Activated CD4-positive, alpha-beta memory T cell treated with anti-CD3 and anti-CD28 coated beads, Interleukin-2, amount 10 ng/mL, durations not matched to agents 7 days and 5 days (primary cell): Measurements from ENCODE around the gene XRCC6. TPM values are rescaled to one million over a fixed set of nuclear protein-coding genes. Genes with fewer than 3 reads are reported as not detected.
"Not testable (repeated sequence)": the region's sequence is repeated elsewhere in the genome, so short reads cannot be mapped to it uniquely, and the experiment has no call there.

ENCODE experiments used
- CTCF ChIA-PET: fragments of 350-600 bp; sonication (Branson Sonifier 250); formaldehyde crosslinking; loops from one replicate; lab custom pipeline; 2021; ENCODE audit warnings: antibody characterized with exemption, inconsistent platforms; lab: Charles Lee
- POLR2A ChIA-PET: fragments of 350-600 bp; sonication (Branson Sonifier 250); formaldehyde crosslinking; loops from one replicate; lab custom pipeline; 2021; ENCODE audit warnings: antibody characterized with exemption; lab: Charles Lee
- DNase-seq: peaks from one replicate; pipeline ENCODE4 v3.0.0-alpha.2; 2020
- H3K27ac Mint-ChIP-seq: one replicate; pipeline ENCODE4 v1.8.0; 2021; ENCODE audit warnings: mild to moderate bottlenecking, mixed read lengths
- H3K27me3 Mint-ChIP-seq: one replicate; pipeline ENCODE4 v1.8.0; 2021; ENCODE audit warnings: mixed read lengths
- H3K36me3 Mint-ChIP-seq: one replicate; pipeline ENCODE4 v1.8.0; 2021; ENCODE audit warnings: low read depth, mixed read lengths
- H3K4me1 Mint-ChIP-seq: one replicate; pipeline ENCODE4 v1.8.0; 2021; ENCODE audit warnings: mixed read lengths
- H3K4me3 Mint-ChIP-seq: one replicate; pipeline ENCODE4 v1.8.0; 2021; ENCODE audit warnings: mild to moderate bottlenecking, mixed read lengths
- H3K9me3 Mint-ChIP-seq: one replicate; pipeline ENCODE4 v1.8.0; 2021; ENCODE audit warnings: mixed read lengths
- total RNA-seq, 2 experiments: library from RNA; stranded (reverse); gene quantifications; one replicate each; pipeline ENCODE4 v1.2.3, GENCODE V29; 2021

XRCC6 gene
- total RNA-seq, 2 experiments from 2014 or later, result 244 to 251 TPM

- not testable (repeated sequence) for H3K9me3 Mint-ChIP-seq, H3K27ac Mint-ChIP-seq, H3K4me3 Mint-ChIP-seq, H3K4me1 Mint-ChIP-seq, DNase-seq, H3K27me3 Mint-ChIP-seq
- POLR2A ChIA-PET, result interaction anchor here (1.7 kb wide), 1 partner anchor 11 kb away, joined by 5 read pairs; no protein-coding TSS in a partner anchor
- CTCF ChIA-PET, result interaction anchor here (0.6 to 1.0 kb wide), 3 partner anchors 17 to 28 kb away, joined by 3 to 4 read pairs (median 3); partner anchors contain the start of genes DESI1 and XRCC6
- H3K36me3 Mint-ChIP-seq, result peaks cover 63% of the 10 kb centered on the region
These were observed 16.5 kb downstream of the XRCC6 start for GRCh38 chr22:41637623-41638022.

- Mint-ChIP-seq H3K27ac (no peak overlapping the region), H3K4me3 (no peak overlapping the region), H3K9me3 (no peaks in the 10 kb centered on the region), H3K4me1 (peaks cover 2% of the 10 kb centered on the region), H3K27me3 (no peaks in the 10 kb centered on the region), H3K36me3 (peaks cover 67% of the 10 kb centered on the region)
- DNase-seq, result no peak
- ChIA-PET CTCF (interaction anchor here (0.6 to 1.2 kb wide), 3 partner anchors 17 to 29 kb away, joined by 3 to 4 read pairs (median 3); partner anchors contain the start of genes DESI1 and XRCC6), POLR2A (interaction anchor here (1.7 kb wide), 1 partner anchor 11 kb away, joined by 5 read pairs; no protein-coding TSS in a partner anchor)
These were observed 17.0 kb downstream of the XRCC6 start for GRCh38 chr22:41638124-41638523.

- Mint-ChIP-seq H3K27me3 (no peaks in the 10 kb centered on the region), H3K36me3 (peaks cover 63% of the 10 kb centered on the region), H3K9me3 (no peaks in the 10 kb centered on the region), H3K27ac (no peak overlapping the region), H3K4me3 (no peak overlapping the region), H3K4me1 (peaks cover 2% of the 10 kb centered on the region)
- CTCF ChIA-PET, result interaction anchor here (1.2 kb wide), 1 partner anchor 28 kb away, joined by 3 read pairs; no protein-coding TSS in a partner anchor
- no peak for DNase-seq
- POLR2A ChIA-PET, result interaction anchor here (1.7 to 2.1 kb wide), 2 partner anchors 10 to 17 kb away, joined by 5 to 6 read pairs; partner anchors contain the start of genes DESI1 and XRCC6
These were observed 17.7 kb downstream of the XRCC6 start for GRCh38 chr22:41638748-41639147.

DNA sequence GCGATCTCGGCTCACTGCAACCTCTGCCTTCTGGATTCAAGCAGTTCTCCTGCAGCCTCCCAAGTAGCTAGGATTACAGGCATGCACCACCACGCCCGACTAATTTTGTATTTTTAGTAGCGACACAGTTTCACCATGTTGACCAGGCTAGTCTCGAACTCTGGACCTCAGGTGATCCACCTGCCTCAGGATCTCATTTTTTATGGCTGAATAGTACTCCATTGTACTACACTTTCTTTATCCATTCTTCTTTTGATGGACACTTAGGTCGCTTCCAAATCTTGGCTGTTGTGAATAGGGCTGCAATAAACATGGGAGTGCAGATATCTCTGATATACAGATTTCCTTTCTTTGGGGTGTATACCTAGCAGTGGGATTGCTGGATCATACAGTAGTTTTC lies 20.8 kb downstream of the XRCC6 start:
- no peak overlapping the region for H3K27ac Mint-ChIP-seq
- no peak for DNase-seq
- H3K4me3 Mint-ChIP-seq, result no peak overlapping the region
- CTCF ChIA-PET, result no interaction called here
- no peaks in the 10 kb centered on the region for H3K9me3 Mint-ChIP-seq
- H3K4me1 Mint-ChIP-seq, result peaks cover 2% of the 10 kb centered on the region
- H3K27me3 Mint-ChIP-seq, result no peaks in the 10 kb centered on the region
- POLR2A ChIA-PET, result no interaction called here
- H3K36me3 Mint-ChIP-seq, result peaks cover 58% of the 10 kb centered on the region

- no peak overlapping the region for H3K27ac Mint-ChIP-seq
- H3K4me3 Mint-ChIP-seq, result no peak overlapping the region
- DNase-seq, result no peak
- no peaks in the 10 kb centered on the region for H3K9me3 Mint-ChIP-seq
- POLR2A ChIA-PET, result interaction anchor here (0.7 kb wide), 1 partner anchor 25 kb away, joined by 3 read pairs; no protein-coding TSS in a partner anchor
- CTCF ChIA-PET, result no interaction called here
- H3K27me3 Mint-ChIP-seq, result no peaks in the 10 kb centered on the region
- H3K4me1 Mint-ChIP-seq, result peaks cover 2% of the 10 kb centered on the region
- peaks cover 56% of the 10 kb centered on the region for H3K36me3 Mint-ChIP-seq
These were observed 21.4 kb downstream of the XRCC6 start for GRCh38 chr22:41642331-41643110.

- Mint-ChIP-seq H3K27me3 (no peaks in the 10 kb centered on the region), H3K9me3 (no peaks in the 10 kb centered on the region), H3K4me3 (no peak overlapping the region), H3K36me3 (peaks cover 51% of the 10 kb centered on the region), H3K4me1 (peaks cover 6% of the 10 kb centered on the region), H3K27ac (no peak overlapping the region)
- no peak for DNase-seq
- CTCF ChIA-PET, result interaction anchor here (1.3 kb wide), 1 partner anchor 19 kb away, joined by 5 read pairs; no protein-coding TSS in a partner anchor
- POLR2A ChIA-PET, result interaction anchor here (1.6 to 1.8 kb wide), 2 partner anchors 19 to 26 kb away, joined by 5 read pairs; no protein-coding TSS in a partner anchor
These were observed 26.7 kb downstream of the XRCC6 start for GRCh38 chr22:41647771-41648170.

GRCh38 chr22:41648432-41648831 lies 27.3 kb downstream of the XRCC6 start:
- H3K27me3 Mint-ChIP-seq, result no peaks in the 10 kb centered on the region
- ChIA-PET POLR2A (interaction anchor here (1.7 kb wide), 1 partner anchor 10 kb away, joined by 5 read pairs; no protein-coding TSS in a partner anchor), CTCF (interaction anchor here (1.3 to 1.4 kb wide), 2 partner anchors 19 to 49 kb away, joined by 4 to 5 read pairs; no protein-coding TSS in a partner anchor)
- H3K36me3 Mint-ChIP-seq, result peaks cover 50% of the 10 kb centered on the region
- H3K27ac Mint-ChIP-seq, result no peak overlapping the region
- no peaks in the 10 kb centered on the region for H3K9me3 Mint-ChIP-seq
- no peak overlapping the region for H3K4me3 Mint-ChIP-seq
- no peak for DNase-seq
- H3K4me1 Mint-ChIP-seq, result peaks cover 6% of the 10 kb centered on the region

- Mint-ChIP-seq H3K27me3 (no peaks in the 10 kb centered on the region), H3K9me3 (no peaks in the 10 kb centered on the region), H3K36me3 (peaks cover 62% of the 10 kb centered on the region), H3K4me3 (no peak overlapping the region), H3K27ac (no peak overlapping the region), H3K4me1 (peaks cover 13% of the 10 kb centered on the region)
- POLR2A ChIA-PET, result interaction anchor here (1.0 kb wide), 1 partner anchor 28 kb away, joined by 3 read pairs; no protein-coding TSS in a partner anchor
- CTCF ChIA-PET, result interaction anchor here (2.4 kb wide), 1 partner anchor 17 kb away, joined by 16 read pairs; no protein-coding TSS in a partner anchor
- no peak for DNase-seq
These were observed 29.1 kb downstream of the XRCC6 start for GRCh38 chr22:41650229-41650628.

DNA sequence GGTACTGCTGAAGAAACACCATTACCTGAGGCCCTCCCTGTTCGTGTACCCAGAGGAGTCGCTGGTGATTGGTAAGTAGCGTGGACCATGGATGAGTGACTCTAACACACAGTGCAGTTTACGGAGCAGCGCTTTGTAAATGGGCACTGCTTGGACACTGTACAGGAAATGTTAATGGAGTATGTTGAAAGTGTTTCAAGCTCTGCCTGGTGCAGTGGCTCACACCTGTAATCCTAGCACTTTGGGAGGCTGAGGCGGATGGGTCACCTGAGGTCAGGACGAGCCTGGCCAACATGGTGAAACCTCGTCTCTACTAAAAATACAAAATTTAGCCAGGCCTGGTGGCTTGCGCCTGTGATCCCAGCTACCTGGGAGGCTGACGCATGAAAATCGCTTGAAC lies 29.7 kb downstream of the XRCC6 start:
- Mint-ChIP-seq H3K36me3 (peaks cover 65% of the 10 kb centered on the region), H3K4me3 (no peak overlapping the region), H3K4me1 (peaks cover 13% of the 10 kb centered on the region), H3K27me3 (no peaks in the 10 kb centered on the region), H3K9me3 (no peaks in the 10 kb centered on the region), H3K27ac (no peak overlapping the region)
- CTCF ChIA-PET, result interaction anchor here (2.4 kb wide), 1 partner anchor 16 kb away, joined by 16 read pairs; no protein-coding TSS in a partner anchor
- DNase-seq, result no peak
- POLR2A ChIA-PET, result no interaction called here

GRCh38 chr22:41654322-41654721 lies 33.2 kb downstream of the XRCC6 start:
- H3K27me3 Mint-ChIP-seq, result no peaks in the 10 kb centered on the region
- peaks cover 7% of the 10 kb centered on the region for H3K4me1 Mint-ChIP-seq
- H3K27ac Mint-ChIP-seq, result peak overlapping the region; percentile 40
- H3K36me3 Mint-ChIP-seq, result peaks cover 61% of the 10 kb centered on the region
- no peak for DNase-seq
- ChIA-PET POLR2A (interaction anchor here (1.0 to 2.6 kb wide), 4 partner anchors 13 to 66 kb away, joined by 3 to 11 read pairs (median 4); partner anchors contain the start of genes DESI1 and XRCC6), CTCF (interaction anchor here (1.6 to 2.3 kb wide), 2 partner anchors 10 to 13 kb away, joined by 6 to 8 read pairs; no protein-coding TSS in a partner anchor)
- no peak overlapping the region for H3K4me3 Mint-ChIP-seq
- H3K9me3 Mint-ChIP-seq, result no peaks in the 10 kb centered on the region

- Mint-ChIP-seq H3K4me1 (peaks cover 7% of the 10 kb centered on the region), H3K9me3 (no peaks in the 10 kb centered on the region), H3K27ac (no peak overlapping the region), H3K36me3 (peaks cover 68% of the 10 kb centered on the region), H3K4me3 (no peak overlapping the region), H3K27me3 (no peaks in the 10 kb centered on the region)
- POLR2A ChIA-PET, result interaction anchor here (1.2 to 2.4 kb wide), 2 partner anchors 11 to 67 kb away, joined by 3 to 6 read pairs; partner anchors contain the start of gene PMM1
- DNase-seq, result no peak
- CTCF ChIA-PET, result interaction anchor here (1.2 to 2.6 kb wide), 2 partner anchors 11 to 41 kb away, joined by 4 to 14 read pairs; no protein-coding TSS in a partner anchor
These were observed 35.5 kb downstream of the XRCC6 start for GRCh38 chr22:41656556-41656955.

- Mint-ChIP-seq H3K9me3 (no peaks in the 10 kb centered on the region), H3K27me3 (no peaks in the 10 kb centered on the region), H3K4me3 (no peak overlapping the region), H3K36me3 (peaks cover 63% of the 10 kb centered on the region), H3K4me1 (peaks cover 7% of the 10 kb centered on the region), H3K27ac (no peak overlapping the region)
- CTCF ChIA-PET, result interaction anchor here (1.5 kb wide), 1 partner anchor 9 kb away, joined by 6 read pairs; no protein-coding TSS in a partner anchor
- no peak for DNase-seq
- POLR2A ChIA-PET, result interaction anchor here (2.4 kb wide), 1 partner anchor 68 kb away, joined by 6 read pairs; the partner anchor contains the start of gene PMM1
These were observed 36.6 kb downstream of the XRCC6 start for GRCh38 chr22:41657709-41658108.
